Measurements from ENCODE around the gene MBP.

GRCh38 chr18:77062518-77063003 lies 70.0 kb downstream of the MBP start:
- TF ChIP-seq POLR2AphosphoS5 (IDR thresholded peaks at IDR 0.05; ENCODE audit: borderline replicate concordance, low read depth, low read length) (no peak), EZH2 (IDR thresholded peaks at IDR 0.05) (no peak), FOXP2 (optimal IDR thresholded peaks at IDR 0.05; ENCODE audit: control extremely low read depth, extremely low read length, insufficient read depth) (no peak)
